Peyer's patch (tissue), 4 donors: ENCODE measurements around the gene PDE2A. TPM values are rescaled to one million over a fixed set of nuclear protein-coding genes. Genes with fewer than 3 reads are reported as not detected.

ENCODE experiments used
- DNase-seq, 3 donors: peaks; one replicate each; pipeline ENCODE4 v3.0.0-alpha.2; 2017 to 2019
- H3K27ac ChIP-seq, 4 donors: fragments of 200-600 bp; sonication (generic); one replicate each; pipeline ENCODE4 v1.5.1; 2016 to 2019
- H3K27me3 ChIP-seq, 2 donors: fragments of 200-600 bp; sonication (generic); one replicate each; pipeline ENCODE4 v1.5.1; 2019
- H3K36me3 ChIP-seq, 3 donors: fragments of 200-600 bp; sonication (generic); one replicate each; pipeline ENCODE4 v1.5.1; 2016 to 2019
- H3K4me1 ChIP-seq, 4 donors: fragments of 200-600 bp; sonication (generic); one replicate each; pipeline ENCODE4 v1.5.1; 2016 to 2019
- H3K4me3 ChIP-seq, 4 donors: fragments of 200-600 bp; sonication (generic); 1 replicate in 3 of 4; 2 replicates in 1 of 4; pipeline ENCODE4 v1.5.1; 2016 to 2019; ENCODE audit warnings: mild to moderate bottlenecking in 1 of 4
- H3K9me3 ChIP-seq, 4 donors: fragments of 200-600 bp; sonication (generic); one replicate each; pipeline ENCODE4 v1.5.1; 2016 to 2019; ENCODE audit warnings: mild to moderate bottlenecking in 1 of 4
- CTCF ChIP-seq, 6 experiments: fragments of 450-650 bp in 4 of 6; fragments of 200-600 bp in 2 of 6; sonication (generic) in 1 of 6; IDR thresholded peaks; one replicate each; pipeline ENCODE4 v1.5.1; 2017 to 2019; ENCODE audit warnings: antibody characterized with exemption in 6 of 6, mild to moderate bottlenecking in 3 of 6, moderate library complexity in 1 of 6
- POLR2A ChIP-seq, 2 donors: fragments of 450-650 bp; IDR thresholded peaks; one replicate each; pipeline ENCODE4 v1.5.1; 2017; ENCODE audit warnings: antibody characterized with exemption in 2 of 2, mild to moderate bottlenecking in 2 of 2, moderate library complexity in 2 of 2
- total RNA-seq, 4 donors: library from RNA; depleted of rRNA; stranded (reverse); fragments of >200 nt; gene quantifications; one replicate each; pipeline ENCODE4 v1.1.0, GENCODE V29; 2016

PDE2A gene
- total RNA-seq, 4 donors from 2014 or later = 8.4 to 75.9 (median 33.1) TPM

- Histone ChIP-seq H3K4me1 (peaks cover 0 to 22% (median 7%) of the 10 kb centered on the region in 4 donors), H3K27me3 (no peaks in the 10 kb centered on the region), H3K4me3 (peak overlapping the region; percentile 36 to 74 (median 61)), H3K36me3 (no peaks in the 10 kb centered on the region), H3K9me3 (no peaks in the 10 kb centered on the region), H3K27ac (peak overlapping the region in 3 of 4 donors; percentile 11 to 56 (median 25))
- TF ChIP-seq CTCF (IDR thresholded peaks at IDR 0.05) (peak; percentile 87 to 98 (median 92)), POLR2A (IDR thresholded peaks at IDR 0.05) (no peak)
- DNase-seq = peak; percentile 24 to 79 (median 73)
Measured at GRCh38 chr11:72642884-72643522, 31.2 kb downstream of the PDE2A start.

- H3K27ac ChIP-seq = peak overlapping the region in 3 of 4 donors; percentile 25 to 56 (median 53)
- no peaks in the 10 kb centered on the region for H3K9me3 ChIP-seq
- peak overlapping the region; percentile 36 to 74 (median 61) for H3K4me3 ChIP-seq
- H3K27me3 ChIP-seq = no peaks in the 10 kb centered on the region
- no peaks in the 10 kb centered on the region for H3K36me3 ChIP-seq
- peak in 2 of 3 donors; percentile 56 to 76 for DNase-seq
- H3K4me1 ChIP-seq = peaks cover 0 to 22% (median 7%) of the 10 kb centered on the region in 4 donors
- TF ChIP-seq POLR2A (IDR thresholded peaks at IDR 0.05) (peak in 1 of 2 donors; percentile 13), CTCF (IDR thresholded peaks at IDR 0.05) (no peak)
Measured at GRCh38 chr11:72642043-72642883, 32.0 kb downstream of the PDE2A start.

GRCh38 chr11:72641522-72642042, 32.6 kb downstream of the PDE2A start:
- Histone ChIP-seq H3K27ac (peak overlapping the region in 1 of 4 donors; percentile 55), H3K27me3 (no peaks in the 10 kb centered on the region), H3K36me3 (no peaks in the 10 kb centered on the region), H3K4me1 (peaks cover 0 to 22% (median 7%) of the 10 kb centered on the region in 4 donors), H3K4me3 (peak overlapping the region; percentile 36 to 74 (median 61)), H3K9me3 (no peaks in the 10 kb centered on the region)
- no peak for TF ChIP-seq CTCF (IDR thresholded peaks at IDR 0.05)
- DNase-seq = no peak

GRCh38 chr11:72639502-72640375, 34.5 kb downstream of the PDE2A start:
- DNase-seq = no peak
- H3K4me3 ChIP-seq = peak overlapping the region in 2 of 4 donors; percentile 22 to 74
- no peaks in the 10 kb centered on the region for H3K27me3 ChIP-seq
- H3K36me3 ChIP-seq = no peaks in the 10 kb centered on the region
- no peak for TF ChIP-seq CTCF (IDR thresholded peaks at IDR 0.05)
- no peak for TF ChIP-seq POLR2A (IDR thresholded peaks at IDR 0.05)
- H3K27ac ChIP-seq = peak overlapping the region in 1 of 4 donors; percentile 23
- H3K9me3 ChIP-seq = no peaks in the 10 kb centered on the region
- peaks cover 0 to 22% (median 7%) of the 10 kb centered on the region in 4 donors for H3K4me1 ChIP-seq

- Histone ChIP-seq H3K4me1 (peaks cover 0 to 17% (median 5%) of the 10 kb centered on the region in 4 donors), H3K36me3 (no peaks in the 10 kb centered on the region), H3K4me3 (no peak overlapping the region), H3K27me3 (no peaks in the 10 kb centered on the region), H3K27ac (no peak overlapping the region), H3K9me3 (no peaks in the 10 kb centered on the region)
- DNase-seq = no peak
- TF ChIP-seq POLR2A (IDR thresholded peaks at IDR 0.05) = no peak
- no peak for TF ChIP-seq CTCF (IDR thresholded peaks at IDR 0.05)
Measured at GRCh38 chr11:72637926-72638325, 36.3 kb downstream of the PDE2A start.
